H1 (cell line): ENCODE data around the gene MAPK8IP3. TPM values are rescaled to one million over a fixed set of nuclear protein-coding genes. Genes with fewer than 3 reads are reported as not detected.

Source experiments
- CTCF ChIA-PET: fragments of 300-600 bp; sonication (Branson Sonifier 250); formaldehyde crosslinking; loops from one replicate; lab custom pipeline; 2021; ENCODE audit not compliant: partially characterized antibody; lab: Charles Lee
- POLR2A ChIA-PET: fragments of 300-600 bp; sonication (Branson Sonifier 250); formaldehyde crosslinking; loops from one replicate; lab custom pipeline; 2021; ENCODE audit warnings: inconsistent platforms; ENCODE audit not compliant: partially characterized antibody; lab: Charles Lee
- DNase-seq, 2 experiments: peaks; one replicate each; pipeline versions ENCODE4 v3.0.0 to v3.0.0-alpha.2; 2010 to 2022; ENCODE audit warnings: low spot score in 2 of 2, low read depth in 1 of 2, mixed read lengths in 1 of 2
- FAIRE-seq: peaks from 2 replicates; lab custom pipeline; 2011; peaks lifted over from hg19 to GRCh38; lab: Jason Lieb, UNC
- H2AFZ ChIP-seq: 2 replicates; pipeline ENCODE4 v1.8.1; 2012; ENCODE audit warnings: low read length, inconsistent platforms
- H2AK5ac ChIP-seq: 2 replicates; pipeline ENCODE4 v1.6.1; 2013; ENCODE audit warnings: low read depth, low read length
- H2BK120ac ChIP-seq: replicated peaks from 2 replicates; pipeline ENCODE3; 2013; ENCODE audit warnings: low read depth, low read length, inconsistent platforms
- H2BK12ac ChIP-seq: 2 replicates; pipeline ENCODE4 v1.6.1; 2013; ENCODE audit warnings: low read depth, low read length
- H2BK15ac ChIP-seq: 2 replicates; pipeline ENCODE4 v1.6.1; 2013; ENCODE audit warnings: low read length
- H2BK20ac ChIP-seq: 2 replicates; pipeline ENCODE4 v1.6.1; 2013; ENCODE audit warnings: low read length
- H2BK5ac ChIP-seq: 2 replicates; pipeline ENCODE4 v1.6.1; 2013; ENCODE audit warnings: low read depth, low read length
- H3K14ac ChIP-seq: 2 replicates; pipeline ENCODE4 v1.6.1; 2013; ENCODE audit warnings: inconsistent platforms; ENCODE audit not compliant: insufficient read length
- H3K18ac ChIP-seq: 2 replicates; pipeline ENCODE4 v1.6.1; 2013; ENCODE audit warnings: low read length; ENCODE audit errors: extremely low read depth
- H3K23ac ChIP-seq: 2 replicates; pipeline ENCODE4 v1.6.1; 2013; ENCODE audit warnings: inconsistent platforms; ENCODE audit not compliant: insufficient read length
- H3K23me2 ChIP-seq: 2 replicates; pipeline ENCODE4 v1.6.1; 2013; ENCODE audit warnings: low read depth, low read length
- H3K27ac ChIP-seq: 2 replicates; pipeline ENCODE4 v1.6.1; 2011; ENCODE audit warnings: low read depth, low read length, inconsistent platforms
- H3K27me3 ChIP-seq, 4 experiments: replicated peaks in 1 of 4; 1 replicate in 1 of 4; 2 replicates in 3 of 4; pipeline versions ENCODE4 v1.6.1 to v1.8.1; 2011 to 2013; ENCODE audit warnings: low read length in 3 of 4, mild to moderate bottlenecking in 3 of 4, inconsistent platforms in 2 of 4, mixed read lengths in 2 of 4, moderate library complexity in 1 of 4; ENCODE audit not compliant: control insufficient read depth in 3 of 4, insufficient read depth in 3 of 4; ENCODE audit errors: extremely low read depth in 1 of 4
- H3K36me3 ChIP-seq, 4 experiments: 2 replicates each; pipeline versions ENCODE4 v1.6.1 to v1.8.1; 2011 to 2013; ENCODE audit warnings: mild to moderate bottlenecking in 4 of 4, low read length in 3 of 4, moderate library complexity in 2 of 4, control low read depth in 1 of 4, inconsistent platforms in 1 of 4; ENCODE audit not compliant: insufficient read depth in 4 of 4, control insufficient read depth in 2 of 4
- H3K4ac ChIP-seq: replicated peaks from 2 replicates; pipeline ENCODE3; 2013; ENCODE audit warnings: low read length, low read depth, mixed read lengths, inconsistent platforms; ENCODE audit not compliant: insufficient read length
- H3K4me1 ChIP-seq, 4 experiments: replicated peaks in 1 of 4; 1 replicate in 1 of 4; 2 replicates in 3 of 4; pipeline versions ENCODE4 v1.6.1 to v1.8.1; 2011 to 2013; ENCODE audit warnings: low read length in 3 of 4, inconsistent platforms in 2 of 4, mixed read lengths in 1 of 4; ENCODE audit not compliant: insufficient read depth in 4 of 4, control insufficient read depth in 3 of 4
- H3K4me2 ChIP-seq, 2 experiments: 2 replicates each; pipeline versions ENCODE4 v1.6.1 to v1.8.1; 2011 to 2013; ENCODE audit warnings: low read depth in 2 of 2, low read length in 2 of 2, control low read depth in 1 of 2, inconsistent platforms in 1 of 2, mild to moderate bottlenecking in 1 of 2; ENCODE audit not compliant: insufficient read depth in 1 of 2
- H3K4me3 ChIP-seq, 4 experiments: fragments of 200-600, 300-600 bp in 1 of 4; sonication (generic), shearing (Covaris generic), sonication (Bioruptor Twin) in 1 of 4; 2 replicates each; pipeline versions ENCODE4 v1.5.1 to v1.8.1; 2011 to 2016; ENCODE audit warnings: low read length in 4 of 4, low read depth in 3 of 4, control low read depth in 2 of 4, inconsistent platforms in 2 of 4, mild to moderate bottlenecking in 2 of 4, mixed read lengths in 1 of 4, moderate library complexity in 1 of 4; ENCODE audit not compliant: insufficient read depth in 2 of 4; ENCODE audit errors: extremely low read depth in 1 of 4
- H3K56ac ChIP-seq: replicated peaks from 2 replicates; pipeline ENCODE3; 2013; ENCODE audit warnings: low read depth, mild to moderate bottlenecking, mixed read lengths, low read length, inconsistent platforms; ENCODE audit not compliant: insufficient read length
- H3K79me1 ChIP-seq: 2 replicates; pipeline ENCODE4 v1.6.1; 2013; ENCODE audit warnings: low read depth, low read length, control low read depth
- H3K79me2 ChIP-seq, 2 experiments: 2 replicates each; pipeline versions ENCODE4 v1.6.1 to v1.8.1; 2012 to 2013; ENCODE audit warnings: low read length in 2 of 2, mild to moderate bottlenecking in 2 of 2, inconsistent platforms in 1 of 2; ENCODE audit not compliant: insufficient read depth in 2 of 2, control insufficient read depth in 1 of 2
- H3K9ac ChIP-seq, 4 experiments: replicated peaks in 1 of 4; 1 replicate in 1 of 4; 2 replicates in 3 of 4; pipeline versions ENCODE4 v1.6.1 to v1.8.1; 2011 to 2013; ENCODE audit warnings: low read depth in 3 of 4, low read length in 3 of 4, control low read depth in 2 of 4, mild to moderate bottlenecking in 2 of 4, moderate library complexity in 2 of 4, inconsistent platforms in 1 of 4; ENCODE audit errors: extremely low read depth in 1 of 4
- H3K9me3 ChIP-seq, 2 experiments: 2 replicates each; pipeline versions ENCODE4 v1.6.1 to v1.8.1; 2012 to 2013; ENCODE audit warnings: mild to moderate bottlenecking in 2 of 2, moderate library complexity in 2 of 2, control low read depth in 1 of 2, inconsistent platforms in 1 of 2, low read depth in 1 of 2, low read length in 1 of 2, mixed read lengths in 1 of 2; ENCODE audit not compliant: insufficient read depth in 2 of 2
- H4K20me1 ChIP-seq, 2 experiments: replicated peaks in 1 of 2; 2 replicates each; pipeline versions ENCODE3 to v1.8.1; 2011 to 2013; ENCODE audit warnings: inconsistent platforms in 2 of 2, low read length in 2 of 2, mild to moderate bottlenecking in 1 of 2; ENCODE audit not compliant: insufficient read depth in 2 of 2, control insufficient read depth in 1 of 2
- H4K5ac ChIP-seq: 2 replicates; pipeline ENCODE4 v1.6.1; 2013; ENCODE audit warnings: low read length, low read depth, mixed read lengths, inconsistent platforms; ENCODE audit not compliant: insufficient read length
- H4K8ac ChIP-seq: 2 replicates; pipeline ENCODE4 v1.8.0; 2013; ENCODE audit warnings: mild to moderate bottlenecking, moderate library complexity, low read length, inconsistent platforms; ENCODE audit not compliant: insufficient read depth; ENCODE audit errors: extremely low read depth
- H4K91ac ChIP-seq: replicated peaks from 2 replicates; pipeline ENCODE3; 2013; ENCODE audit warnings: low read length, mixed read lengths, inconsistent platforms; ENCODE audit not compliant: insufficient read length
- ASH2L ChIP-seq: fragments of 200-600, 300-600 bp; sonication (generic); IDR thresholded peaks from one replicate; pipeline ENCODE4 v1.7.1; 2017; ENCODE audit warnings: low read length
- CBX5 ChIP-seq: fragments of 300-800, 300-1000 bp; sonication (generic); IDR thresholded peaks from 2 replicates; pipeline ENCODE4 v1.7.1; 2016; ENCODE audit warnings: antibody characterized with exemption, low read length, low read depth
- CEBPB ChIP-seq: IDR thresholded peaks from 2 replicates; pipeline ENCODE4 v1.6.1; 2012; ENCODE audit warnings: low read depth, low read length
- CREB1 ChIP-seq: IDR thresholded peaks from 2 replicates; pipeline ENCODE4 v1.6.1; 2012; ENCODE audit warnings: inconsistent platforms
- CTBP2 ChIP-seq: IDR thresholded peaks from 2 replicates; pipeline ENCODE4 v1.7.0; 2011; ENCODE audit warnings: borderline replicate concordance, mild to moderate bottlenecking, moderate library complexity, mixed read lengths, low read length; ENCODE audit not compliant: insufficient read depth, insufficient read length
- E2F6 ChIP-seq: IDR thresholded peaks from 2 replicates; pipeline ENCODE4 v1.6.1; 2012; ENCODE audit warnings: inconsistent platforms
- EZH2 ChIP-seq: fragments of 200-600 bp; sonication (generic); IDR thresholded peaks from 2 replicates; pipeline ENCODE4 v1.7.1; 2012; ENCODE audit warnings: low read depth, mild to moderate bottlenecking, moderate library complexity, low read length, inconsistent platforms; ENCODE audit not compliant: severe bottlenecking
- FOSL1 ChIP-seq: IDR thresholded peaks from 2 replicates; pipeline ENCODE4 v1.6.1; 2011; ENCODE audit warnings: mild to moderate bottlenecking, low read depth, low read length, moderate library complexity; ENCODE audit not compliant: insufficient read depth
- POLR2A ChIP-seq, 2 experiments: IDR thresholded peaks; 1 replicate in 1 of 2; 2 replicates in 1 of 2; pipeline ENCODE4 v1.6.1; 2011; ENCODE audit warnings: low read depth in 2 of 2, low read length in 2 of 2, mild to moderate bottlenecking in 2 of 2; ENCODE audit errors: control extremely low read depth in 1 of 2
- POU5F1 ChIP-seq: IDR thresholded peaks from 2 replicates; pipeline ENCODE4 v1.6.1; 2011; ENCODE audit warnings: low read depth, mild to moderate bottlenecking, low read length, moderate library complexity
- RBBP5 ChIP-seq: IDR thresholded peaks from 2 replicates; pipeline ENCODE4 v1.7.1; 2012; ENCODE audit warnings: low read depth, mild to moderate bottlenecking, inconsistent platforms, low read length, moderate library complexity, borderline replicate concordance
- SAP30 ChIP-seq: fragments of 300-600 bp; sonication (generic); IDR thresholded peaks from 2 replicates; pipeline ENCODE4 v1.7.1; 2012; ENCODE audit warnings: low read length, moderate library complexity, mild to moderate bottlenecking, inconsistent platforms; ENCODE audit not compliant: insufficient read depth, insufficient replicate concordance
- SIRT6 ChIP-seq: IDR thresholded peaks from one replicate; pipeline ENCODE4 v1.7.1; 2012; ENCODE audit warnings: low read length, inconsistent platforms
- SP1 ChIP-seq: IDR thresholded peaks from 2 replicates; pipeline ENCODE4 v1.6.1; 2011; ENCODE audit warnings: low read depth, low read length
- YY1 ChIP-seq: IDR thresholded peaks from 2 replicates; pipeline ENCODE4 v1.6.1; 2011; ENCODE audit warnings: low read depth, mild to moderate bottlenecking, low read length
- WGBS, 2 experiments: shearing (Covaris generic) in 1 of 2; methylation state at CpG; one replicate each; pipeline versions ENCODE4 v1.1.6 to v1.1.7; 2013 to 2015; ENCODE audit warnings: low lambda C conversion rate in 2 of 2, mixed read lengths in 2 of 2, inconsistent platforms in 1 of 2, low coverage in 1 of 2, missing lambda C conversion rate in 1 of 2; ENCODE audit not compliant: insufficient replicate concordance in 2 of 2, insufficient coverage in 1 of 2, insufficient read length in 1 of 2; ENCODE audit errors: extremely low coverage in 1 of 2, missing lambda C conversion rate in 1 of 2; 5-methylcytosine and 5-hydroxymethylcytosine counted together
- polyA plus RNA-seq, 7 experiments: library from polyadenylated mRNA; depleted of rRNA in 3 of 7; stranded (reverse) in 5 of 7; unstranded in 2 of 7; fragments of >200 nt in 5 of 7; fragments of 200-250 nt in 2 of 7; gene quantifications; 1 replicate in 5 of 7; 2 replicates in 1 of 7; 4 replicates in 1 of 7; pipeline versions ENCODE4 v1.2.1 to v1.2.3, GENCODE V29; 2011 to 2013; ENCODE audit warnings: missing spikeins in 2 of 7, mixed read lengths in 2 of 7
- total RNA-seq: library from RNA; stranded (reverse); fragmentation: NEBNext Ultra II Directional; extraction: Animal tissue kit (Norgen Biotek cat#: 25700); gene quantifications from 2 replicates; pipeline ENCODE4 v1.2.1, GENCODE V29; 2021

MAPK8IP3 gene
- total and polyA plus RNA-seq, 2 of the 8 experiments (the other 6 are each of a cell fraction or from before 2014, with no cell fraction given): 16.9 to 43.4 TPM

DNA sequence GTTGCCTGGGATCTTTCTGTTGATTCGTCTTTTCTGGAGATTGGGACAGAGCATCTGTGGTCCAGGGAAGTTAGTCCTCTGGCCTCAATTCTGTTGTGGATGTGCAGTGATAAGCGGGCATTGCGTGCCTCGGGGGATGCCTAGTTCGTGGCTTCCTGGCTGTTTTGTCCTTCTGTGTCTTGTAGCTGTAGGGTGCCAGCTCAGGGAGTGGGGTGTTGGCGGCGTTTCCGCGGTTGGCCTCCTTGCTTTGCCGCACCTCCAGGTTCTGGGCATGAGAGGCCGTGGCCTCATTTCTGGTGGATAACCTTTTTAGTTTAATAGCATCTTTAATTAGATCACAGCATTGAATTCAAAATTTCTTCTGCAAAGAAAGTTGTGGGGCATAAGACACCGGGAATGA, 29.3 kb upstream of the MAPK8IP3 start:
- Histone ChIP-seq H3K4me3 (no peak overlapping the region), H2BK120ac (no peak overlapping the region), H3K36me3 (peaks cover 7 to 35% (median 18%) of the 10 kb centered on the region in 4 experiments; a peak in 6 of 8 replicates), H3K4ac (no peak overlapping the region), H3K9ac (no peak overlapping the region), H3K27me3 (no peaks in the 10 kb centered on the region), H3K9me3 (no peaks in the 10 kb centered on the region), H4K5ac (no peak overlapping the region), H2BK12ac (no peak overlapping the region), H4K20me1 (peaks cover 5 to 24% of the 10 kb centered on the region in 2 experiments), H3K23ac (no peak overlapping the region), H2AK5ac (no peak overlapping the region), H2AFZ (no peak overlapping the region), H3K4me1 (peaks cover 0 to 10% (median 2%) of the 10 kb centered on the region in 4 experiments; a peak in 4 of 7 replicates), H3K27ac (no peak overlapping the region), H3K4me2 (no peak overlapping the region), H3K79me2 (peaks cover 32 to 34% of the 10 kb centered on the region in 2 experiments), H4K8ac (no peak overlapping the region), H3K23me2 (peaks cover 7% of the 10 kb centered on the region), H3K18ac (no peak overlapping the region), H3K79me1 (peaks cover 10% of the 10 kb centered on the region), H2BK20ac (no peak overlapping the region), H4K91ac (no peak overlapping the region), H2BK5ac (no peak overlapping the region), H2BK15ac (no peak overlapping the region), H3K14ac (no peak overlapping the region), H3K56ac (no peak overlapping the region)
- 94% methylated on average over 12 of the region's 12 CpGs; no CpG with 5 or more reads in 1 of the 2 experiments for WGBS, 2 experiments
- DNase-seq: no peak
- CTCF ChIA-PET: interaction anchor here (0.5 to 1.7 kb wide), 3 partner anchors 29 to 141 kb away, joined by 3 to 7 read pairs (median 4); no protein-coding TSS in a partner anchor
- no peak for FAIRE-seq
- POLR2A ChIA-PET: interaction anchor here (1.2 to 4.0 kb wide), 7 partner anchors 8 to 97 kb away, joined by 3 to 34 read pairs (median 5); partner anchors contain the start of genes EME2, MAPK8IP3 and MRPS34
- TF ChIP-seq CTBP2 (no peak), EZH2 (no peak), CBX5 (no peak), SAP30 (no peak), FOSL1 (no peak), CEBPB (no peak), SP1 (no peak), POLR2A (IDR thresholded peaks at IDR 0.05; ENCODE audit: control extremely low read depth in 1 of 2, low read depth in 2 of 2, low read length in 2 of 2) (no peak), POU5F1 (no peak), YY1 (no peak), SIRT6 (no peak), ASH2L (no peak), E2F6 (no peak), CREB1 (no peak), RBBP5 (no peak)
